Measurements from ENCODE around the gene ETV5.

Gene ETV5

GRCh38 chr3:186123012-186123411, 14.1 kb upstream of the ETV5 start:
- no peak for DNase-seq (ENCODE audit: low read depth in 2 of 2)

GRCh38 chr3:186121968-186122367, 13.1 kb upstream of the ETV5 start:
- no peak for DNase-seq (ENCODE audit: low read depth in 2 of 2)

GRCh38 chr3:186121278-186121677, 12.4 kb upstream of the ETV5 start:
- no peak for DNase-seq (ENCODE audit: low read depth in 2 of 2)

GRCh38 chr3:186119499-186119898, 10.6 kb upstream of the ETV5 start:
- DNase-seq (ENCODE audit: low read depth in 2 of 2), result no peak

DNA sequence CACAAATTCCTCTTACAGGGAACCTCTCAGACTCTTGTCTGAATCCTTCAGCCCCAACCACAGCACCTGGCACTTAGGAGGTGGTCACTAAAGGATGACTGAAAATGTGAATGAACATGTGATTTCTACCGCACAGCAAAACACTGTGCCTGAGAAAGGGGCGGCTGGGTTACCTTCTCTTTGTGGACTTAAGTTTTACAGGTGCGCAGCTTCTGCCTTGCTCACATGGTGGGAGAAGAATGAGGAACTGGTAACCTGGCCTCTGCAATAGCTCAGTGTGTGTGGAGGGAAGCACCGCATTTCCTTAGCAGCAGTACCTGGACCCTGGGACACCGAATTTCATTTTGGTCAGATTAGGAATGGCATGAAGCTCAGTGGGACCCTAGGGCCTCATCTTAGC, 9.8 kb upstream of the ETV5 start:
- no peak for DNase-seq (ENCODE audit: low read depth in 2 of 2)

DNA sequence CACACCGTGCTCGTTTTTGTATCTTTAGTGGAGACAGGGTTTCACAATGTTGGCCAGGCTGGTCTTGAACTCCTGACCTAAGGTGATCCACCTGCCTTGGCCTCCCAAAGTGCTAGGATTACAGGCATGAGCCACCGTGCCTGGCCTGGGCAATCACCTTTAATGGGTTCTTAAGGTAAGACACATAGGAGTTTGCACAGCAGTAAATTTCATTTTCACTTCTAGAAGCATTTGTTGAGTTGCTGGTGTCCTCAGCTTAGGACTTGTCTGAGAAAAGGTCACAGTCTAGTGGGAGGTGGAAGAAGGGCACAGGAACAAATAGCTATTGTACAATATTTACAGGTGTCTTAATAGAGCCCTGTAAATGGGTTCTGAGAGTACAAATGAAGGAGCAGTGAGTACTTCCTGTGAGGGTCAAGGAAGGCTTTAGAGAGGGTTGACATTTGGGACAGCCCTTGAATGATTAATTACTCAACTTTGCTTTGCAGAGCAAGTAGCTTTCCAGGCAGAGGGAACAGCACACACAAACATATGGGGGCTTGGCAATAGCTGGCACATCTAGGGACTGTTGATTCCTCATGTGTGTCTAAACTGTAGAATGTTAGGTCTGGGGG, 8.7 kb upstream of the ETV5 start:
- no peak for DNase-seq (ENCODE audit: low read depth in 2 of 2)

GRCh38 chr3:186115239-186115996, 6.5 kb upstream of the ETV5 start:
- DNase-seq (ENCODE audit: low read depth in 2 of 2), result no peak

DNA sequence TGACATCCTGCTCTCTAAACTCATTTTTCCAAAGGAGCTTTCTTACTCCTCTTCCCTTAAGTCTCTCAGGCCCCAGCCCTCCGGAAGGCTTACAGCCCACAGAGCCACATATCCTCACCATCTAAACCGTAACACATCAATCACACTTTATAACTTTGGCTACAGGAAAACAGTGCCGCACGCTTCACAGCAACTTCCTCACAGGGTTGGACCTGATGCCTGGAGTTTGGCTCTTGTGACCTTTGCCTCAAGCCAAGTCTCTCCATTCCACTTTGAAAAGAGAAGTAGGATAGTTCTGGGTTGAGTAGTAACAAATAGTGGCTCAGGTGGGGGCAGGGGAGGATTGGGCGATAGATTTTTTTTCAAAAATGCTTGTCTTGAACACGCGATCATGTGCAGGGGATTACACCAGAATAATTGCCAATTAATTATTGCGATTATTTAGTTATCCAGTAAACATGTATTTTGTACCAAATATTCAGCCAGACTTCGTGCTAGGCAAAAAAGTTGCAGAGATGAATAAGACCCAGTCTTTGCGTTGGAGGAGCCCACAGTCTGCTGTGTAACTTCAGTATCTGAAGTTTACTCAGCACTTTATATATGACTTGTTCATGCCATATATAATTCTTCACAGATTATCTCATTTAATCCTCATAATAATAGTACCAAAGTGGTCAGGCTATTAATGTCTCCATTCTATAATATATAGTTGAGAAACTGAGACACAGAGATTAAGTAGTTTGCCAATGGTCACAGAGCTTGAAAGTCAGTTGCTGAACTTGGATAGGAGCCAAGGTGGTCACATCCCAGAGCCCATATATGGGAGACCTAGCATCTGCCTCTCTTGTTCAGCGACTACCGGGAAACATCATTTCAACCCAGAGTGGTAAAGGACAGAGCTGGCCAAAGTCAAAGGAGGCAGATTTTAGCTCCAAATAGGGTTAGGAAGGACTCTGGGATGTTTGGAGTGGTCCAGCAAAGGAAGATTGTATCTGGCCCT, 2.4 kb upstream of the ETV5 start:
- DNase-seq (ENCODE audit: low read depth in 2 of 2), result no peak

DNA sequence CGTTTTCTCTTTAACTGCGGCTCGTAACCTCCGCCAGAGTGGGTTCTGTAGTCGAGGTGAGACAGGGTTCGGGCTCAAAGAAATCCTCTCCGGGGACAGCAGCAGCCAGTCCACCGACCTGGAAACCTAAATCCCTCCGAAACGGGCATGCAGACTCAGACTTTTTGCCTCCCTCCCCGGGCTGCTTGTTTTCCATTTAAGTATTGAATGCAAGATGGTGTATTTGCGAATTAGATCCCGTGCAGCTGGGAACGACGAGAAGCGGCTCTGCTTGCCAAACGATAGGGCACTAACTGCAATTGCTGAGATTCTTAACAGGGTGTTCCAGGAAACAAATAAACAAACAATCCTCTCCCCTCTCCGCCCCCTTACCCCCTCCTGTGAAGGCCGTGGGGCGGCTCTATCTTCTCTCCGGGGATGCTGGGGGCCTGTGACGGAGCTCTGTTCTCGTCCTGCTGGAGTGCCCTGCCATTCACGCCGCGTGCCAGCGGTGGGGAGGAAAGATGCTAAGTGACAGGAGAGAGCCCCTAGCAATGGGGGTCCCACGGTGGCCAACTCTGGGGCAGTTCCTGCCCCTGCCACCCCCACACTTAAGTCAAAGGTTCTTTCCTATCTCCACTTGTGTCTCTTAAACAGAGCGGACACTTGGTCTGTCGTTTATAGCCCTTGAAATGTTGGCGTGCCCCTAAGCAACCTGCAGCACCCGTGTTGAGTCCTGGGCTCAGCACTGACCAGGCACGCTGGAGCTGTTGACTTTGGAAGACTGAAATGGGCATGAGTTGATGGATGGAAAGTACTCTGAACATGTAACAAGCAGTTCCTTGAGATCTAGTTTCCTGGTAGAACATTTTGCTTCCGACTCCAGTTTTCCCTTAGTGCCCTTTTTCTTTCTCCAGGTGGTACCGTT, 1.3 kb upstream of the ETV5 start:
- DNase-seq (ENCODE audit: low read depth in 2 of 2), result no peak

- DNase-seq (ENCODE audit: low read depth in 2 of 2), result no peak
Observed at GRCh38 chr3:186108106-186108940, 566 bp downstream of the ETV5 start.

DNA sequence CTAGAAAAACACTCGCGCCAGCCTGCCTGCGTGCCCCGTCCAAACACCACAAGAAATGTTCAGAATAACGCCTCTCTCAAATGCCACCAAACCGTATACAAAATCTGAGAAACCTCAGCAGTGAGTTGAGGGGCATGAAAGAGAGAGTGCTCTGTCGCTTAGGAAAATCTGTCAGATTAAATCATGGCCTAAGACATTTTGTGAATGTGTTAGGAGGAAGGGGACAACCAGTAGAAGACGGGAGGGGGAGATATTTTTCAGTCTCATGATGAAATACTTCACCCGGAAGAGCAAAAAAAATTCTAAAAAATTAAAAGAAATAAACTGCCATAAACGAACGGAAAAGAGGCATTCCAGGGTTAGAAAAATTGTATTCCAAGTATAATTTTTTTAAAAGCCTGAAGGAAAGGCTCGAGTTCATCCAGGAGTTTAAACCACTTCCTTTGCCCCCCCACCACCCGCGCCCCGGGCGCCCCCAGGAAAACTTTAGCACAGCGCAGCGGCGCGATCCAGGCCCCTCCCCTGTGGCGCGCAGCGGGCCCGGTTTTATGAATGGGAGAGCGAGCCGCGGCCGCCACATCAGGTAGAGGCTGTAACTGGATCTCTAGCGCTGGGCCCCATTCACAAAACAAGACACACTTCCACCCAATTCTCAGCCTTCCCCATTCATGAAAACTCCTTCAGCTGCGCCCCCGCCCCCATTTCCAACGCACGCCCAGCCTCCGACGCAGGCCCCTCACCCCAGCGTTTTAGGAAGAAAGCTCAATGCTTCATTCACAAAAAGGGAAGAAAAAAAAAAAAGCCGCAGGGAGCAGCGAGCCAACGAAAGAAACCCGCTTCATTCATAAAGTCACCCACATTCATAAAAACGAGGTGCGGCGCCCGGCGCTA, 1.4 kb downstream of the ETV5 start:
- peak; percentile 55 to 56 for DNase-seq (ENCODE audit: low read depth in 2 of 2)

DNA sequence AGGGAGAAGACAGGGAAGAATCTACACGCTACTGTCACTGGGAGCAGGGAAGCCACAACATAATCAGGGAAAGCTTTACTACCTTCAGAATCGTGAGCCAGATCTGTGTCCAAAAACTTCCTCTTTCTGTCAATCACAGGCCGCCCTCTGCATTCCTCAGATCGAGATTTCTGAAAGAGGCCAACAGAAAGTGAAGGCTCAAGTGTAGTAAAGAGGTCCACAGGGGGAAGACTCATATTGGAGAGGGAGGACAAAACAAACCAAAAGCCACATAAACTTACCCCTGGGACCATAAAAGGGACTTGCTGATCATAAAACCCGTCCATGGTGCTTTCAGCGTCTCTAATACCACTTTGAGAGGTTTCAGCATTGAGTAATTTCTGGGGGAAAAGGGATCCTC, 3.3 kb downstream of the ETV5 start:
- DNase-seq (ENCODE audit: low read depth in 2 of 2), result no peak

- DNase-seq (ENCODE audit: low read depth in 2 of 2), result no peak
Observed at GRCh38 chr3:186102687-186103086, 6.2 kb downstream of the ETV5 start.

DNA sequence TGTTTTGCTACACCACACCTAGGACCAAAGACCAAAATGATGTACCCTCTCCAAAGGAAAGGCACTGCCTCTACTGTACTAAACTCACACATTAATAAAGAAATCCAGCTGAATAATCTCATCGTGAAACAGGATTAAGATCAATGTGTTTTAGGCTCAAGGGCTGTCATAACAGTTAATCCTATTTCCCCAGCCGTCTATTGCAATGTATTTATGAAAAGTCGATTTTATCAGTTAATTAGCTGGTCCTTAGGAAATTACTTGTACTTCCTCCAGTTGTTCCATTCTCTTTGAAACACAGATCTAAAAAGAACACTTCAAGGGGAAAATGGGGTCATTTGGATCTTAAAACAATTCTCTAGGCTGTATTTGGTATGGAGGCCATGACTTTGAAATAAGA, 8.5 kb downstream of the ETV5 start:
- DNase-seq (ENCODE audit: low read depth in 2 of 2), result no peak

DNA sequence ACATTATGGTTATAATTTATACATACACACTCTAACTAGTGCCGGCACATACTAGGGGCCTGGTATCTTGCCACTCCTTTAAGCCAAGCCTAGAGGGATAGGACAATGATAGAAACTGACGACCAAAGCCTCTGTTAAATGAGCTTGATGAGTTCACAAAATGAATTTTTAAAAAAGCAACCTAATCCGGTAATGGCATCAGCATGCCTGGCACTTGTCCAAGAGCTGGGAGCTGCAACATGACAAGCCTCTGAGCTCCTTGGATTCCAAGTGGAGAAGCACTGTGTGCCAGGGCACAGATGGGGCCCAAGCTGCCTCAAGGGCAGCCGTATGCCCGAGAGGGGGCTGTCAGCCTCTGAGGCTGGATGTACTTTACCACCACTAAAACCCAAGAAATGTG, 9.7 kb downstream of the ETV5 start:
- peak; percentile 39 to 40 for DNase-seq (ENCODE audit: low read depth in 2 of 2)

- DNase-seq (ENCODE audit: low read depth in 2 of 2), result no peak
Observed at GRCh38 chr3:186098740-186099139, 10.1 kb downstream of the ETV5 start.

- DNase-seq (ENCODE audit: low read depth in 2 of 2), result peak; percentile 60 to 64
Observed at GRCh38 chr3:186097663-186098451, 11.0 kb downstream of the ETV5 start.

DNA sequence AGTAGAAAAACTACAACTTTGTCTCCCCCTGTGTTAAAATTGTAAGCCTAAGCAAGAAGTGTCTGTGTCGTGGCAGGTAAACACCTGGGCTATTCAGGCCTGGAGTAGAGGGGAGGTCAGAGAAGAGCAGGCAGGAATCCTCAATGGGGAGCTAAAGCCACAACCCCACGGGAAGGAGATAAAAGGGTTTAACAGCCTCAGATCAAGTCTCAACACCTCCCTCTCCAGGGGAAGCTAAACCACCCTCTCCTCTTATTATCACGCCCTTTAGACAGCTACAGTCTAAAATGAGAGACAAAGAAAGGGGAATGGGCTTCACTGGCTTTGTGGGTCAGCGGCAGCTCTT, 11.6 kb downstream of the ETV5 start:
- no peak for DNase-seq (ENCODE audit: low read depth in 2 of 2)

GRCh38 chr3:186096290-186096689, 12.6 kb downstream of the ETV5 start:
- DNase-seq (ENCODE audit: low read depth in 2 of 2), result no peak

Data from fibroblast of skin of left biceps (primary cell).